Measurements from ENCODE around the gene HS6ST2. TPM values are rescaled to one million over a fixed set of nuclear protein-coding genes. Genes with fewer than 3 reads are reported as not detected.

HS6ST2 gene
- total and polyA plus RNA-seq, 5 donors = 0.09 to 1.1 (median 0.18) TPM; not detected in 1

- no peak overlapping the region for H3K4me3 ChIP-seq (ENCODE audit: low read length)
- no peaks in the 10 kb centered on the region for H3K27me3 ChIP-seq (ENCODE audit: control insufficient read depth, insufficient read depth)
- ATAC-seq = no peak
- H3K9me3 ChIP-seq (ENCODE audit: control insufficient read depth, low read length) = no peaks in the 10 kb centered on the region
- H3K4me1 ChIP-seq (ENCODE audit: control insufficient read depth, insufficient read depth, low read length) = no peaks in the 10 kb centered on the region
- 58% methylated on average over 1 of the region's 1 CpG for WGBS
- intact Hi-C loops (cut with DNase I) = loop anchor here in 1 of 4 donors (5.0 kb wide), 1 partner anchor 796 kb away; no protein-coding TSS in a partner anchor
- no peak for DNase-seq
- H3K27ac ChIP-seq (ENCODE audit: low read length) = no peak overlapping the region
Measured at GRCh38 chrX:132638313-132638712, 320.1 kb downstream of the HS6ST2 start.

- ATAC-seq = no peak
- no peak overlapping the region for H3K27ac ChIP-seq (ENCODE audit: low read length)
- DNase-seq = no peak
- H3K4me1 ChIP-seq (ENCODE audit: control insufficient read depth, insufficient read depth, low read length) = no peaks in the 10 kb centered on the region
- H3K27me3 ChIP-seq (ENCODE audit: control insufficient read depth, insufficient read depth) = no peaks in the 10 kb centered on the region
- 67% methylated on average over 3 of the region's 3 CpGs for WGBS
- intact Hi-C loops (cut with DNase I) = loop anchor here in 1 of 4 donors (5.0 kb wide), 1 partner anchor 794 kb away; no protein-coding TSS in a partner anchor
- no peaks in the 10 kb centered on the region for H3K9me3 ChIP-seq (ENCODE audit: control insufficient read depth, low read length)
- no peak overlapping the region for H3K4me3 ChIP-seq (ENCODE audit: low read length)
Measured at GRCh38 chrX:132636080-132636479, 322.3 kb downstream of the HS6ST2 start.

- Histone ChIP-seq H3K9me3 (ENCODE audit: control insufficient read depth, low read length) (no peaks in the 10 kb centered on the region), H3K4me1 (ENCODE audit: control insufficient read depth, insufficient read depth, low read length) (no peaks in the 10 kb centered on the region), H3K27me3 (ENCODE audit: control insufficient read depth, insufficient read depth) (no peaks in the 10 kb centered on the region), H3K4me3 (ENCODE audit: low read length) (no peak overlapping the region), H3K27ac (ENCODE audit: low read length) (no peak overlapping the region)
- ATAC-seq (peak in 1 of 2 donors; percentile 44), DNase-seq (no peak)
- intact Hi-C loops (cut with DNase I) = no loop called here
- WGBS = 51% methylated on average over 1 of the region's 1 CpG
Measured at GRCh38 chrX:132634521-132634920, 323.9 kb downstream of the HS6ST2 start.

- Histone ChIP-seq H3K27me3 (ENCODE audit: control insufficient read depth, insufficient read depth) (no peaks in the 10 kb centered on the region), H3K27ac (ENCODE audit: low read length) (no peak overlapping the region), H3K4me3 (ENCODE audit: low read length) (no peak overlapping the region), H3K9me3 (ENCODE audit: control insufficient read depth, low read length) (no peaks in the 10 kb centered on the region), H3K4me1 (ENCODE audit: control insufficient read depth, insufficient read depth, low read length) (no peaks in the 10 kb centered on the region)
- intact Hi-C loops (cut with DNase I) = no loop called here
- ATAC-seq (peak in 1 of 2 donors; percentile 35), DNase-seq (no peak)
- 46% methylated on average over 3 of the region's 3 CpGs for WGBS
Measured at GRCh38 chrX:132631579-132632232, 326.7 kb downstream of the HS6ST2 start.

- intact Hi-C loops (cut with DNase I) = no loop called here
- no peak overlapping the region for H3K27ac ChIP-seq (ENCODE audit: low read length)
- 89% methylated on average over 5 of the region's 5 CpGs for WGBS
- no peaks in the 10 kb centered on the region for H3K4me1 ChIP-seq (ENCODE audit: control insufficient read depth, insufficient read depth, low read length)
- no peak overlapping the region for H3K4me3 ChIP-seq (ENCODE audit: low read length)
- H3K9me3 ChIP-seq (ENCODE audit: control insufficient read depth, low read length) = no peaks in the 10 kb centered on the region
- no peaks in the 10 kb centered on the region for H3K27me3 ChIP-seq (ENCODE audit: control insufficient read depth, insufficient read depth)
- ATAC-seq = no peak
- DNase-seq = no peak
Measured at GRCh38 chrX:132624466-132624865, 334.0 kb downstream of the HS6ST2 start.

GRCh38 chrX:132623942-132624341 lies 334.5 kb downstream of the HS6ST2 start:
- DNase-seq = no peak
- H3K4me3 ChIP-seq (ENCODE audit: low read length) = no peak overlapping the region
- H3K27me3 ChIP-seq (ENCODE audit: control insufficient read depth, insufficient read depth) = no peaks in the 10 kb centered on the region
- ATAC-seq = no peak
- WGBS = 41% methylated on average over 3 of the region's 3 CpGs
- H3K4me1 ChIP-seq (ENCODE audit: control insufficient read depth, insufficient read depth, low read length) = no peaks in the 10 kb centered on the region
- no peak overlapping the region for H3K27ac ChIP-seq (ENCODE audit: low read length)
- H3K9me3 ChIP-seq (ENCODE audit: control insufficient read depth, low read length) = no peaks in the 10 kb centered on the region
- intact Hi-C loops (cut with DNase I) = no loop called here

- Histone ChIP-seq H3K4me3 (ENCODE audit: low read length) (no peak overlapping the region), H3K27me3 (ENCODE audit: control insufficient read depth, insufficient read depth) (no peaks in the 10 kb centered on the region), H3K27ac (ENCODE audit: low read length) (no peak overlapping the region), H3K9me3 (ENCODE audit: control insufficient read depth, low read length) (no peaks in the 10 kb centered on the region), H3K4me1 (ENCODE audit: control insufficient read depth, insufficient read depth, low read length) (no peaks in the 10 kb centered on the region)
- DNase-seq = no peak
- 72% methylated on average over 2 of the region's 2 CpGs for WGBS
- no peak for ATAC-seq
- intact Hi-C loops (cut with DNase I) = no loop called here
Measured at GRCh38 chrX:132623300-132623699, 335.1 kb downstream of the HS6ST2 start.

- Histone ChIP-seq H3K4me3 (ENCODE audit: low read length) (no peak overlapping the region), H3K4me1 (ENCODE audit: control insufficient read depth, insufficient read depth, low read length) (no peaks in the 10 kb centered on the region), H3K27ac (ENCODE audit: low read length) (no peak overlapping the region), H3K9me3 (ENCODE audit: control insufficient read depth, low read length) (no peaks in the 10 kb centered on the region), H3K27me3 (ENCODE audit: control insufficient read depth, insufficient read depth) (no peaks in the 10 kb centered on the region)
- DNase-seq = peak in 1 of 3 donors; percentile 17
- ATAC-seq = peak in 1 of 2 donors; percentile 31
- 43% methylated on average over 4 of the region's 4 CpGs for WGBS
- intact Hi-C loops (cut with DNase I) = no loop called here
Measured at GRCh38 chrX:132622130-132622529, 336.3 kb downstream of the HS6ST2 start.

- no peak for ATAC-seq
Measured at GRCh38 chrX:132618810-132619209, 339.6 kb downstream of the HS6ST2 start.

GRCh38 chrX:132615391-132616131 lies 342.9 kb downstream of the HS6ST2 start:
- Histone ChIP-seq H3K27me3 (ENCODE audit: control insufficient read depth, insufficient read depth) (no peaks in the 10 kb centered on the region), H3K4me3 (ENCODE audit: low read length) (no peak overlapping the region), H3K4me1 (ENCODE audit: control insufficient read depth, insufficient read depth, low read length) (no peaks in the 10 kb centered on the region), H3K27ac (ENCODE audit: low read length) (no peak overlapping the region), H3K9me3 (ENCODE audit: control insufficient read depth, low read length) (no peaks in the 10 kb centered on the region)
- 20% methylated on average over 4 of the region's 4 CpGs for WGBS
- DNase-seq (peak in 1 of 3 donors; percentile 44), ATAC-seq (peak in 1 of 2 donors; percentile 46)
- intact Hi-C loops (cut with DNase I) = loop anchor here (10.0 kb wide), 2 partner anchors 321 to 391 kb away; no protein-coding TSS in a partner anchor

More at GRCh38 chrX:132618810-132619209, 339.6 kb downstream of the HS6ST2 start:
- DNase-seq = no peak
- intact Hi-C loops (cut with DNase I) = loop anchor here (10.0 kb wide), 2 partner anchors 324 to 394 kb away; no protein-coding TSS in a partner anchor
- no peaks in the 10 kb centered on the region for H3K27me3 ChIP-seq (ENCODE audit: control insufficient read depth, insufficient read depth)
- H3K4me3 ChIP-seq (ENCODE audit: low read length) = no peak overlapping the region
- no peak overlapping the region for H3K27ac ChIP-seq (ENCODE audit: low read length)
- 64% methylated on average over 3 of the region's 3 CpGs for WGBS
- H3K9me3 ChIP-seq (ENCODE audit: control insufficient read depth, low read length) = no peaks in the 10 kb centered on the region
- H3K4me1 ChIP-seq (ENCODE audit: control insufficient read depth, insufficient read depth, low read length) = no peaks in the 10 kb centered on the region

GRCh38 chrX:132614297-132614696 lies 344.1 kb downstream of the HS6ST2 start:
- H3K27me3 ChIP-seq (ENCODE audit: control insufficient read depth, insufficient read depth) = no peaks in the 10 kb centered on the region
- ATAC-seq (no peak), DNase-seq (no peak)
- H3K9me3 ChIP-seq (ENCODE audit: control insufficient read depth, low read length) = no peaks in the 10 kb centered on the region
- no peak overlapping the region for H3K27ac ChIP-seq (ENCODE audit: low read length)
- intact Hi-C loops (cut with DNase I) = loop anchor here (10.0 kb wide), 2 partner anchors 319 to 389 kb away; no protein-coding TSS in a partner anchor
- no peaks in the 10 kb centered on the region for H3K4me1 ChIP-seq (ENCODE audit: control insufficient read depth, insufficient read depth, low read length)
- H3K4me3 ChIP-seq (ENCODE audit: low read length) = no peak overlapping the region
- WGBS = 85% methylated on average over 6 of the region's 6 CpGs

Data from right cardiac atrium (tissue), 5 donors.